IMR-90 (cell line): Measurements from ENCODE around the gene RAPGEF1.

Experiments
- BHLHE40 ChIP-seq: fragments of 150-350 bp; IDR thresholded peaks from 2 replicates; pipeline ENCODE4 v1.6.1; 2016; ENCODE audit warnings: mild to moderate bottlenecking, low read depth, low read length
- CEBPB ChIP-seq: IDR thresholded peaks from 2 replicates; pipeline ENCODE4 v1.6.1; 2012; ENCODE audit warnings: low read depth, low read length, improper control_type of control experiment
- FOS ChIP-seq: fragments of 150-350 bp; IDR thresholded peaks from 2 replicates; pipeline ENCODE4 v1.6.1; 2016; ENCODE audit warnings: low read depth, low read length
- MAFK ChIP-seq: IDR thresholded peaks from 2 replicates; pipeline ENCODE4 v1.6.1; 2012; ENCODE audit warnings: low read depth, low read length, improper control_type of control experiment
- MAZ ChIP-seq: IDR thresholded peaks from 2 replicates; pipeline ENCODE4 v1.6.1; 2012; ENCODE audit warnings: low read depth, mild to moderate bottlenecking, low read length, improper control_type of control experiment, moderate library complexity, borderline replicate concordance
- NFE2L2 ChIP-seq: fragments of 150-350 bp; IDR thresholded peaks from 2 replicates; pipeline ENCODE4 v1.6.1; 2016; ENCODE audit warnings: low read depth, mild to moderate bottlenecking, low read length
- POLR2A ChIP-seq: IDR thresholded peaks from 2 replicates; pipeline ENCODE4 v1.6.1; 2012; ENCODE audit warnings: mild to moderate bottlenecking, low read depth, low read length
- RAD21 ChIP-seq: IDR thresholded peaks from 2 replicates; pipeline ENCODE4 v1.6.1; 2012; ENCODE audit warnings: low read length, improper control_type of control experiment
- RFX5 ChIP-seq: IDR thresholded peaks from 2 replicates; pipeline ENCODE4 v1.8.0; 2012; ENCODE audit warnings: low read depth, mild to moderate bottlenecking, low read length, moderate library complexity
- TF ChIP-seq, protein P1 (sequence below): conservative IDR thresholded peaks from 2 replicates; pipeline ENCODE4 v1.5.1; 2012; ENCODE audit warnings: mild to moderate bottlenecking, low read depth, low read length, improper control_type of control experiment
- TF ChIP-seq, protein P2 (sequence below): fragments of 150-350 bp; IDR thresholded peaks from 2 replicates; pipeline ENCODE4 v1.6.1; 2017; ENCODE audit warnings: mild to moderate bottlenecking, antibody characterized with exemption, low read length, low read depth

DNA sequence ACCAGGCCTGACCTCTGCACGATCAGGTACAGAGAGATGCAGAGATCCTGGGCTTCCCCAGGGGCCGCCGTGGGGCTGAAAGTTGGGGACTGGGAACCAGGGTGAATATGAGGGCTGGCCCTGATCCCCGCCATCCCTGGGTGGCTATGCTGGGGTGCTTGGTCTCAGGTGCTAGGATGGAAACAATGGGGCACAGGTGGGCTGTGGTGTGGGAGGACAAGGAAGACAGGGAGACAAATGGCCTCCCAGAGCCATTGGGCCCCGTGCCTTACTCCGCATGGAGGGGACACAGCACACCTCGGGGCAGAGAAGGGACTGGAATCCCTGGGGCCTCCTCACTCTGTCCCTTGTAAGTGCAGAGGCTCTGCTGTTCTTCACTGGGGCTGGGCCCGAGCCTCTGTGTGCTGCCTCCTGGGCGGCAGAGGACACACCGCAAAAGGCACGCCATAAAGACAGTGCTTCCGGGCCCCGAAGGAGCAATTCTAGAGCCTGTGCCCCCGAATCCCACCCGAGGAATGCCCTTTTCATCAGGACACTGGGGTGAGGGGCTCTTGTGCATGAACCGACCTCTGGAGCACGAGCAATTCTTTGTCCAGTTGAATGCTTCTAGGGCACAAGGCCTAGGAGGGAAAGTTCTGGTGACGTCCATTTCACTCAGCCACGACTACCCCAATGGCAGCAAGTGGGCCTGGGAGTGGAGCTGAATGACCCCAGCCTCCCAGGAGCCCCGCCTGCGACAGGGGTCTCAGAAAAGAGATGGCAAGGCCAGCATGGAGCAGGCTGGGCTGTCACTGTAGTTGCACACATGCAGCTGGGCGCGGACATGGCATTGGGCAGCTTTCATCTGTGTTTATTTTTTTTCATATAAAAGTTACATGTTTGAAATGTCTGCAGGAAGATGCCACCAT lies 163.7 kb downstream of the RAPGEF1 start:
- TF ChIP-seq, protein P1, sequence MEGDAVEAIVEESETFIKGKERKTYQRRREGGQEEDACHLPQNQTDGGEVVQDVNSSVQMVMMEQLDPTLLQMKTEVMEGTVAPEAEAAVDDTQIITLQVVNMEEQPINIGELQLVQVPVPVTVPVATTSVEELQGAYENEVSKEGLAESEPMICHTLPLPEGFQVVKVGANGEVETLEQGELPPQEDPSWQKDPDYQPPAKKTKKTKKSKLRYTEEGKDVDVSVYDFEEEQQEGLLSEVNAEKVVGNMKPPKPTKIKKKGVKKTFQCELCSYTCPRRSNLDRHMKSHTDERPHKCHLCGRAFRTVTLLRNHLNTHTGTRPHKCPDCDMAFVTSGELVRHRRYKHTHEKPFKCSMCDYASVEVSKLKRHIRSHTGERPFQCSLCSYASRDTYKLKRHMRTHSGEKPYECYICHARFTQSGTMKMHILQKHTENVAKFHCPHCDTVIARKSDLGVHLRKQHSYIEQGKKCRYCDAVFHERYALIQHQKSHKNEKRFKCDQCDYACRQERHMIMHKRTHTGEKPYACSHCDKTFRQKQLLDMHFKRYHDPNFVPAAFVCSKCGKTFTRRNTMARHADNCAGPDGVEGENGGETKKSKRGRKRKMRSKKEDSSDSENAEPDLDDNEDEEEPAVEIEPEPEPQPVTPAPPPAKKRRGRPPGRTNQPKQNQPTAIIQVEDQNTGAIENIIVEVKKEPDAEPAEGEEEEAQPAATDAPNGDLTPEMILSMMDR: no peak
- TF ChIP-seq POLR2A: no peak
- TF ChIP-seq BHLHE40: no peak
- TF ChIP-seq RFX5: no peak
- no peak for TF ChIP-seq RAD21
- TF ChIP-seq, protein P2, sequence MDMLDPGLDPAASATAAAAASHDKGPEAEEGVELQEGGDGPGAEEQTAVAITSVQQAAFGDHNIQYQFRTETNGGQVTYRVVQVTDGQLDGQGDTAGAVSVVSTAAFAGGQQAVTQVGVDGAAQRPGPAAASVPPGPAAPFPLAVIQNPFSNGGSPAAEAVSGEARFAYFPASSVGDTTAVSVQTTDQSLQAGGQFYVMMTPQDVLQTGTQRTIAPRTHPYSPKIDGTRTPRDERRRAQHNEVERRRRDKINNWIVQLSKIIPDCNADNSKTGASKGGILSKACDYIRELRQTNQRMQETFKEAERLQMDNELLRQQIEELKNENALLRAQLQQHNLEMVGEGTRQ: no peak
- TF ChIP-seq MAZ: no peak
- no peak for TF ChIP-seq FOS
- no peak for TF ChIP-seq MAFK
- no peak for TF ChIP-seq CEBPB
- TF ChIP-seq NFE2L2: no peak
